ENCODE measurements around the gene PPIE. TPM values are rescaled to one million over a fixed set of nuclear protein-coding genes. Genes with fewer than 3 reads are reported as not detected.

PPIE gene
- total and polyA plus RNA-seq, 2 of the 8 experiments (the other 6 are each of a cell fraction or from before 2014, with no cell fraction given): 38.9 to 56.1 TPM

GRCh38 chr1:39805385-39805784, 66.7 kb downstream of the PPIE start:
- Histone ChIP-seq H3K9ac (replicated peaks in 1 of 4; ENCODE audit: extremely low read depth in 1 of 4, low read depth in 3 of 4, low read length in 3 of 4) (no peak overlapping the region), H3K23ac (ENCODE audit: insufficient read length) (no peak overlapping the region), H3K36me3 (ENCODE audit: control insufficient read depth in 2 of 4, insufficient read depth in 4 of 4, low read length in 3 of 4) (no peaks in the 10 kb centered on the region), H3K56ac (replicated peaks; ENCODE audit: insufficient read length, low read depth, low read length) (no peak overlapping the region), H4K91ac (replicated peaks; ENCODE audit: insufficient read length, low read length) (no peak overlapping the region), H2BK5ac (ENCODE audit: low read depth, low read length) (no peak overlapping the region), H2BK12ac (ENCODE audit: low read depth, low read length) (no peak overlapping the region), H3K4me1 (replicated peaks in 1 of 4; ENCODE audit: control insufficient read depth in 3 of 4, insufficient read depth in 4 of 4, low read length in 3 of 4) (peaks cover 0 to 3% (median 0%) of the 10 kb centered on the region in 4 experiments; a peak in 2 of 7 replicates), H2AFZ (ENCODE audit: low read length) (no peak overlapping the region), H3K27ac (ENCODE audit: low read depth, low read length) (no peak overlapping the region), H4K20me1 (replicated peaks in 1 of 2; ENCODE audit: control insufficient read depth in 1 of 2, insufficient read depth in 2 of 2, low read length in 2 of 2) (no peaks in the 10 kb centered on the region), H3K4me2 (ENCODE audit: insufficient read depth in 1 of 2, low read depth in 2 of 2, low read length in 2 of 2) (no peak overlapping the region), H3K27me3 (replicated peaks in 1 of 4; ENCODE audit: control insufficient read depth in 3 of 4, extremely low read depth in 1 of 4, insufficient read depth in 3 of 4, low read length in 3 of 4) (no peaks in the 10 kb centered on the region), H2AK5ac (ENCODE audit: low read depth, low read length) (no peak overlapping the region), H3K23me2 (ENCODE audit: low read depth, low read length) (no peaks in the 10 kb centered on the region), H3K18ac (ENCODE audit: extremely low read depth, low read length) (no peak overlapping the region), H2BK15ac (ENCODE audit: low read length) (no peak overlapping the region), H3K14ac (ENCODE audit: insufficient read length) (no peak overlapping the region), H4K8ac (ENCODE audit: extremely low read depth, insufficient read depth, low read length) (no peak overlapping the region), H2BK20ac (ENCODE audit: low read length) (no peak overlapping the region), H3K9me3 (ENCODE audit: insufficient read depth in 2 of 2, low read depth in 1 of 2, low read length in 1 of 2) (peaks cover 0 to 9% of the 10 kb centered on the region in 2 experiments; a peak in 1 of 4 replicates), H3K79me1 (ENCODE audit: low read depth, low read length) (no peaks in the 10 kb centered on the region), H3K4me3 (ENCODE audit: extremely low read depth in 1 of 4, insufficient read depth in 2 of 4, low read depth in 3 of 4, low read length in 4 of 4) (no peak overlapping the region), H4K5ac (ENCODE audit: insufficient read length, low read depth, low read length) (no peak overlapping the region), H2BK120ac (replicated peaks; ENCODE audit: low read depth, low read length) (no peak overlapping the region), H3K79me2 (ENCODE audit: control insufficient read depth in 1 of 2, insufficient read depth in 2 of 2, low read length in 2 of 2) (no peaks in the 10 kb centered on the region), H3K4ac (replicated peaks; ENCODE audit: insufficient read length, low read depth, low read length) (no peak overlapping the region)
- CTCF ChIA-PET (ENCODE audit: partially characterized antibody): no interaction called here
- TF ChIP-seq SIN3A (conservative IDR thresholded peaks at IDR 0.05 in 1 of 2, IDR thresholded peaks at IDR 0.05 in 1 of 2; ENCODE audit: low read depth in 1 of 2, low read length in 2 of 2): no peak
- no peak for TF ChIP-seq SP2 (IDR thresholded peaks at IDR 0.05; ENCODE audit: low read length)
- no peak for TF ChIP-seq POLR2AphosphoS5 (IDR thresholded peaks at IDR 0.05; ENCODE audit: low read depth, low read length)
- TF ChIP-seq CBX8 (IDR thresholded peaks at IDR 0.05; ENCODE audit: borderline replicate concordance, low read depth, low read length): no peak
- TF ChIP-seq RNF2 (IDR thresholded peaks at IDR 0.05; ENCODE audit: borderline replicate concordance, low read depth, low read length, missing control alignments, poor library complexity, severe bottlenecking): no peak
- no peak for TF ChIP-seq RXRA (IDR thresholded peaks at IDR 0.05; ENCODE audit: insufficient read depth, low read depth, low read length)
- TF ChIP-seq CHD2 (IDR thresholded peaks at IDR 0.05; ENCODE audit: low read length): no peak
- TF ChIP-seq SUZ12 (IDR thresholded peaks at IDR 0.05; ENCODE audit: low read length): no peak
- TF ChIP-seq CHD1 (IDR thresholded peaks at IDR 0.05; ENCODE audit: low read depth, low read length): no peak
- no peak for TF ChIP-seq RBBP5 (IDR thresholded peaks at IDR 0.05; ENCODE audit: borderline replicate concordance, low read depth, low read length)
- FAIRE-seq (no peak), DNase-seq (ENCODE audit: low read depth in 1 of 2, low spot score in 2 of 2) (no peak)
- 87% methylated on average over 2 of the region's 2 CpGs; no CpG with 5 or more reads in 1 of the 2 experiments for WGBS, 2 experiments (ENCODE audit: extremely low coverage in 1 of 2, insufficient coverage in 1 of 2, insufficient read length in 1 of 2, insufficient replicate concordance in 2 of 2, low coverage in 1 of 2, low lambda C conversion rate in 2 of 2, missing lambda C conversion rate in 1 of 2)
- POLR2A ChIA-PET (ENCODE audit: partially characterized antibody): interaction anchor here (1.2 kb wide), 1 partner anchor 104 kb away, joined by 4 read pairs; no protein-coding TSS in a partner anchor
